RPMI8226 (cell line): ENCODE data around the gene SEPTIN3.
A peak's percentile ranks its signal among the peaks of the same experiment; 100 is the strongest.

Experiments used
- DNase-seq: peaks from one replicate; pipeline ENCODE4 v3.0.0-alpha.2; 2015

The SEPTIN3 gene, protein sequence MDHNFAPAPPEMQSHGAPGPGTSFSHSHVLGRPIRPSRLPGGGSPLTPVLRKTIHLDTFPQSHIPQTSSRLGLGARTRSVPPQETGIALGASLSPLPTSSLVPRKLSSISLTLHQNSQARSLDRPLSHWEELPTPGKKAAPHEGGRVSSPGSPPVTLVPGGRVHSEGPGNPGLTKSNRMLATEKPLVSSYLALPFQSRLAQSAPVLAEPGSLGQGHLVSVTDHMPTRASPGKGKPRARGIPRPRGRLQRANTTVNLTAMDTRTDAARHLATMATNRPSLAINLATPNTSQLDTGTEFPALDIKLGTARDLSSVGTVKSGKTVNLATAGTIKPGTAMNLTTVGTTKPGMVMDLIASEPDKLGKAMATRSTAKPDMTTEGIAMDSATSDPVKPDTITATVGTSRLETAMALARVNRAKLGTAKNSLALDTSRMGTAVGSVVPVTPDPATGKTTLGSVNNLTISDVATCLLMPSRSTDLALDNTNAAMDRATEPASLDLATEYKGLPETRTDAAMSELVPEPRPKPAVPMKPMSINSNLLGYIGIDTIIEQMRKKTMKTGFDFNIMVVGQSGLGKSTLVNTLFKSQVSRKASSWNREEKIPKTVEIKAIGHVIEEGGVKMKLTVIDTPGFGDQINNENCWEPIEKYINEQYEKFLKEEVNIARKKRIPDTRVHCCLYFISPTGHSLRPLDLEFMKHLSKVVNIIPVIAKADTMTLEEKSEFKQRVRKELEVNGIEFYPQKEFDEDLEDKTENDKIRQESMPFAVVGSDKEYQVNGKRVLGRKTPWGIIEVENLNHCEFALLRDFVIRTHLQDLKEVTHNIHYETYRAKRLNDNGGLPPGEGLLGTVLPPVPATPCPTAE

DNA sequence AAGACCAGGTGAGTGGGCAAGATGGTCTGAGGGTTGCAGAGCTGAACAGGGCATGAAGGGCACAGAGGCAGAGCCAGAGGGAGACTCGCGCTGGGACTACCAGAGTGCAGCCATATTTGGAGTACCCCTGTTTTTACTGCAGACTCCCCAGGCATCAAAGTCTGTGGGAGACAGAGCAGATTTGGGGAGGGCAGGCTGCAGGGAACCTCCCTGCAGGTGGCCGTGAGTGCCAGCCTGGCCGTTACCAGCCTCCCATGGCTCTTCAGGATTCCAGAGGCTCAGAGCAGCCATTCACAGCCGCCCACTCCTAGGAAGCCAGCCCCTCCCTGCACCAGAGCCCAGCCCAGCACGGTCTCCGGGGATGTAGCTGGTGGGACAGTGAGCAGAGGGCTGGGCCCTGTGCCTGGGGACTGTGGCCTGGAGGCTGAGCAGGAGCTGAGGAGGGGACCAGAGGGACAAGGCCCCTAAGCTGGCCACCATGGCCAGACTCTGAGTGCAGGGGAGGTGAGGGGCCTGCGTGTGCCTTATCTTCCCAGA is at the start of gene SEPTIN3:
Gene SEPTIN3, plus strand, starts transcription at position 334 of the 537 bp plus-strand sequence. CDS start 2,050 bp downstream, outside the sequence.
- DNase-seq: no peak

DNA sequence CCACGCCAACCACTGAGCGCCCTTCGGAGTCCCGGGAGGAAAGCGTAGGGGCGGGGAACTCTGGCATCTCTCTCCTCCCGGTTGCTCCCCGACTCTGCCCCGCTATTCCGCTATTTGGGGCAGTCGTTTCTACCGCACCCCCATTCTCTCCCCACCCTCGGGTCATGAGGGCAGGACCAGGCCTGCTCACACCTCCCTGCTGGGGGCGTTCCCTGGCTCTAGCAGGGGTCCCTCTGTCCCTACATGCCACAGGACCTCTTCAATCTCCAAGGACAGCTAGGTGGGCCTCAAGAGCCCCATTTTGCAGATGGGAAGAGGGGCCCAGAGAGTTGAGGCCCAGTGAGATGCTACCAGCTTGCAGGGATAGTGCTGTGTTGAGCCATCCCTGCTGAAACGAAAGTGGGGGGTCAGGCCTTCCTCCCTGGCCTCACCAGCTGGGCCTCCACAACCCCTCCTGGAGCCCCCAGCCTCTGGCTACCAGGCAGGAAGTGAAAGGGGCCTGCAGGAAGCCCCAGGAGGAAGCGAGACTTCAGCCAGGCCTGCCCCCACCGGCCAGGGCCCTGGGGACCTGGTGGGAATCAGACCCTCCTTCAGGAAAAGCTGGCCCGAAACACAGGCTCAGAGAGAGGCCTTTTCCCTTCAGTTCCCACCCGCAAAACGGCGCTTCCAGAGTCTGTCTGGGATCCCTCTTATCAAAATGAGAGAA is 48.8 kb upstream of the SEPTIN3 start:
- DNase-seq: no peak

DNA sequence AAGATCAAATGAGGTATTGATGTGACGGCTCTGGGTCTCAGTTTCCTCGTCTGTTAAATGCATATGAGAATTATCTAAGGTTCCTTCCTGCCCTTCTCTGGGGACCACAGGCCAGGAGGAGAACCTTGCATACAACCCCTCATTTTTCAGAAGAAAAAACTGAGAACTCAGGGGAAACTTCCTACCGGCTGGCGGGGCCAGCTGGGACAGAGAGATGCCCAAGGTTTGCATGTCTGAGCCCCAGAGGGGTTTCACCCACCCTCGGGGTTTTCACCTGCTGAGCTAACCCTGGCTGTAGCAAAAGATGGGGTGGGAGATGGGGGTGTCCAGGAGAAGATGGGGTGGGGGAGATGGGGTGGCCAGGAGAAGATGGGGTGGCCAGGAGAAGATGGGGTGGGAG is 46.9 kb upstream of the SEPTIN3 start:
- DNase-seq: no peak

DNA sequence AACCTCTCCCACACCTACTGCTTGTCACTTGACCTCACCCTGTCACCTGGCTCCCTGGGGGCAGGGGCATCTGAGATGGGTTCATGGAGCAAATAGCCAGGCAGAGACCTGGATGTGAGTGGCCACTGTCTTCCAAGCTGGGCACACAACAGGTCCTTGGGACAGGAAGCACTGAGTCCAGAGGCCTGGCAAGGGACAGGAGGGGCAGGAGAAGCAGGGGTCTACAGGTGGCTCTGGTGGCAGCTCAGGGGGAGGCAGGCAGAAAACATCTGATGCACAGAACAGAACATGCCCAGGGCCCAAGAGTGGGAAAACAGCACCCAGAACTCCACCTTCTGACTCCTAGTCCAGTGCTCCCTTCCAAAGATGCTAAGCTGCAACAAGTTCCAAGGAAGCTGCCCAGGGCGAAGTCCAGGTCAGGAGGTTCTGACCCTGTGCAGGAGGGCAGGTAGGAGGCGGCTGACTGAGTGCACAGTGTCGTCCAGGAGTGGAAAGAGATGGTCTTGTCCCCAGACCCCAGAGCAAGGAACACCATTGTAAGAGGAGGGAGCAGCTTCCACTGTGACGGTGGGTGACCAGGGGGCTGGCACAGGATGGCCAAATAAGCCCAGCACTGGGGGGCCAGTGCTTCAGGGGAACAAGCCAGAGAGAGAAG is 46.2 kb upstream of the SEPTIN3 start:
- no peak for DNase-seq

DNA sequence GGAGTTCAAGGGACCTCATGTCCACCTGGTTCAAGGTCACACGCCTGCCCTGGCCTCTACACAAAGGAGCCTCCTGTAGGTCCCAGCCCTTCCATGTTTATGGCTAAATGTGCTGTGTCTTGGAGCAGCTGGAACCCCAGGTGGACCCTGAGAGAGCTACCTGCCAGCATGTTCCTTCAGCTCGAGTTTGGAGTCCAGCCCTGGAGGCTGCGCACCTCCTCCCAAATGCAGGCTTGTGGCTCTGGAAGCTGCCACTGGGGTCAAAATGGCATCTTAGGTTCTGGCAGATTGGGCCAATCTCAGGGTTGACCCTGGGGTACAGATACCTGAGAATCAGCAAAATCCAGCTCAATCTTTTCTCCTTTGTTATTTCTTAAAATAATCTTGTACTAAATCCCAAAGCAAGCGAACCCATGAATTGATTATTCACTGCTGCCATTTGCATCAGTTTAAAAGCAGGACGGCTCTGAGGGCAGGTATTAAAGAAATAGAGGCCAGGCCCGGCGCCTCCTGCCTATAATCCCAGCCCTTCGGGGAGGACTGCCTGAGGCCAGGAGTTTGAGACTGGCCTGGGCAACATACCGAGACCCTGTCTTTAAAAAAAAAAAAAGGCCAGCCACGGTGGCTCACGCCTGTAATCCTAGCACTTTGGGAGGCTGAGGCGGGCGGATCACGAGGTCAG is 45.5 kb upstream of the SEPTIN3 start:
- no peak for DNase-seq

DNA sequence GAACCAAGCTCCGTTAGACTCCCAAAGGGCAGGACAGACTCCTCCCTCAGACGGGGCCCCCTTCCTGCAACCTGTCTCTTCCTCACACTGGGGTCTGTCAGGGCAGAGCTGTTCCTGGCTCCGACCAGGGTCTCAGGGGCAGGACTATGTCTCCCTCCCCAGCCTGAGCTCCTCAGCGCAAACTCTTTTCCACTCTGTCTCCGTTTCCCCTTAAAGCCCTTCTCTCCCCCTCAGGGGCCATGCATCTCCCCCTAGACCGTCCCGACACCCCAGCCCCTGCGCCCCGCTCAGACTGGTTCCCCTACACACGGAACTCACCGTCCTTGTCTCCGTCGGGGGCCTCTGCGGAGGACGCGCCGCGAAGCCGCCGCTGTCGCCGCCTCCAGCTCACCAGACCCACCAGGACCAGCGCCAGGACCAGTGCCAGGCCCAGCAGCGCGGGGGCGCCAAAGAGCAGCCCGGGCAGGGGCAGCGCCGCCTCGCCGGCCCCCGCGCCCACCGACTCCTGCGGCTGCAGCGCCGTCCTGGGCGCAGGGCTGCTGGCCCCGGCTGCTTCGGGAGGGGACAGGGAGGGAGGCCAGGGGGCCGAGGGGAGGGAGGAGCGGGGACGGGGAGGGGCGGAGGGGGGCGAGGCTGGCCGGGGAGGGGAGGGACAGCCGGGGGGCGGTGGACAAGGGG is 43.3 kb upstream of the SEPTIN3 start:
- peak; percentile 78 for DNase-seq

DNA sequence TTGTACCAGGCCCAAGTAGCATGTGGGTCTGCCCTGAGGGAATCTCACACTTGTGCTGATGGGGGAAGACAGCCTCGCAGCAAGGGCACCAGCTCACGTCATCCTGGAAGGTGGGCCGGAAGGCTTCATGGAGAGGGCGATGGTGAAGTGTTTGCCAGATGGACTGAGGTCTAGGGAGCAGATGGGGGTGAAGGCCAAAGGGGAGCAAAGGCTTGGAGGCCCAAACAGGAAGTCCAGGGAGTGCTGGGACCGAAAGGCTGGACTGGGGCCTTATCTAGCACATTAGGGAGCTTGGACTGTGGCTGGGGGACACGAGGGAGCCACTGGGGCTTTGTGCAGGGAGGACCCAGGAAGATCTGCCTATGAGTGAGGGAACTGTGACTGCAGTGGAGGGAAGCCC is 41.4 kb upstream of the SEPTIN3 start:
- no peak for DNase-seq

DNA sequence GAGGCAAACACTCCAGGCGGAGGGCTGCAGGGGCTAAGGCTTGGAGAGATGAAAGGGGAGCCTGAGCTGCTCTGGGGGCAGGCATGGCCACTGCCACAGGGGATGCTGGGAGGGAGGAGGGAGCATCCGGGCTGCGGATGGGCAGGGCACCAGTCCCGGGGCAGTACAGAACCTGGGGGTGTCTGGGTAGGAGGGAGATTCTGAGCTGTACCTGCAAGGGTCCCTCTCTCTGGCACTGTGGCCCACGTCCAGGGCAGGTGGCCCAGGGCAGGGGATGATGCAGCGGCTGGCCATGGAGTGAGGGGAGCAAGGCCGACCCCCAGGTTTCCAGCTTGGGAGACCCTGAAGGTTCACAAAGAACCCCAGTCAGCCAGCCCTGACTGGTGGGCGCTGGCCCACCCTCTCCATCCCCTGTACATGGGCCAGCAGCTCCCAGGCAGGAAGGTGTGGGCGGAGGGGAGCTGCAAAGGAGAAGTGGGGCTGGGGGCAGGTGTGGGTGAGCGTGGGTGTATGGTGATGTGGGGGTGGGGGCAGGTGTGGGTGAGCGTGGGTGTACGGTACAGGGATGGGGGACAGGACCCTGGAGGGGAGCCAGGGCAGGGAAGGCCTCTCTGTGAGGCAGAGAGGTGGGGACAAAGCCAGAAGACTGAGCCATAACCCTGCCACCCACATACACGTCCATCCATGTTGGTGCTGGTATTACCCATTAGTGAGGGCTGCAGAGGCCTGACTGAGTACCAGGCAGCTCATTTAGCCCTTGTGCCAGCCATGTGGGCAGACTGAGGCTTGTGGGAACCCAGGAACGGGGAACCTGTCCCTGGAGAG is 40.4 kb upstream of the SEPTIN3 start:
- no peak for DNase-seq

DNA sequence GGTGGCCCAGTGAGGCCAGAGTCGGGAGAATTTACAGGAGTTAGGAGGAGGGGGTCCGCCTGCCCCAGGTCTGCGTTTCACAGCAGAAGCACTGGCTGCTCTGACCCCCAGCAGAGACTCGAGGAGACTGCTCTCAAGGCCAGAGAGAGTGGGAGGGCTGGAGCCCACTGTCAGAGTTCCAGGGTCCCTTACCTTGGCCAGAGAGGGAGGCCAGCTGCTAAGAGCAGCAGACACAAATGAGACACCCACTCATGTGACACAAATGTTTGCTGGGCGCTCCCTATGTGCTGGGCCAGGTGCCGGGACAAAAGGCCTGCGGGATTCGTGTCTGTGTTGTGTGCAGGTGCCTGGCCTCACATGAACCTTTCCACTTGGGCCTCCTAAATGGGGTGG is 39.8 kb upstream of the SEPTIN3 start:
- no peak for DNase-seq

DNA sequence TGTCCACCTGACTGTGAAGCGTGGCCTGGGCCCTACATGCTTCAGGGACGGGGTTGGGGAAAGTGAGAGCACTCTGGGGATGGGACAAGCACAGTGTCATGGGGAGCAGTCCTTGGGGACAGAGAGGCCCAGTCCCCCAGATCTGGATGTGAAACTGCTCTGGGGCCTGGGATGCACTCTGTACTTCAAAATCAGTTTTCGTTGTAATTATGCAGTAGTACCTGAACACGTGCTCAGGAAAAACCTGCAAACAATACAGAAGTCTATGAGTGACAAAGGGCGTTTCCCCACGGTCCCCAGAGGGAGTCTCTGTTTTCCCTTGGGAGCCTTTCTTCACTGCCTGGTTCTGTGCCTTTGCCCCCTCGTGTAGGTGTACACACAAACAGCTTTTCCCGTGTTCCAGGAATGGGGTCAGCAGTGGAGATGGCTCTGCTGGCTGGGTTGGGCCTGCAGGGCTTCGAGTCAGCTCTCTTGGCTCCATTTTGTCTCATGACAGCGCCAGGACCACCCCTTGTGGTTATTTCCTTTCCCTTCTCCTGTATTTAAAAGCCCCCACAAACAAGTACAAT is 37.5 kb upstream of the SEPTIN3 start:
- no peak for DNase-seq

DNA sequence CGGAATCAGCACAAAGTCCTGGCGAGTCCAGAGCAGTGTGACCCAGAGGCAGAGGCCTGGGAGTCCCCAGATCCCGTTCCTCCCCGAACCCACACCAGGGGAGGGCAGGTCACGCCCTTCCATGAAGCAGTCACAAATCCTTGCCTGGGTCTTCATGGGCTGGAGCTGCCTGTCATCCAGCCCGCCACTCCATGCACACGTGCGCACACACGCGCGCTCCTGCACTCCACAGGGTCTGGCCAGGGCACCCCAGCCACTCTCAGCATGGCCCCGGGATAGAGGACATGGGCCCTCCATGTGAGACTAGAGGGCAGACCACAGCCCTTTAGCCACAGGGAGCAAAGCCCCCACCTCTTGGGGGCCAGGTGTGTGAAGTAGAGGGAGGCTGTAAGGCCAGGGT is 36.9 kb upstream of the SEPTIN3 start:
- DNase-seq: no peak

DNA sequence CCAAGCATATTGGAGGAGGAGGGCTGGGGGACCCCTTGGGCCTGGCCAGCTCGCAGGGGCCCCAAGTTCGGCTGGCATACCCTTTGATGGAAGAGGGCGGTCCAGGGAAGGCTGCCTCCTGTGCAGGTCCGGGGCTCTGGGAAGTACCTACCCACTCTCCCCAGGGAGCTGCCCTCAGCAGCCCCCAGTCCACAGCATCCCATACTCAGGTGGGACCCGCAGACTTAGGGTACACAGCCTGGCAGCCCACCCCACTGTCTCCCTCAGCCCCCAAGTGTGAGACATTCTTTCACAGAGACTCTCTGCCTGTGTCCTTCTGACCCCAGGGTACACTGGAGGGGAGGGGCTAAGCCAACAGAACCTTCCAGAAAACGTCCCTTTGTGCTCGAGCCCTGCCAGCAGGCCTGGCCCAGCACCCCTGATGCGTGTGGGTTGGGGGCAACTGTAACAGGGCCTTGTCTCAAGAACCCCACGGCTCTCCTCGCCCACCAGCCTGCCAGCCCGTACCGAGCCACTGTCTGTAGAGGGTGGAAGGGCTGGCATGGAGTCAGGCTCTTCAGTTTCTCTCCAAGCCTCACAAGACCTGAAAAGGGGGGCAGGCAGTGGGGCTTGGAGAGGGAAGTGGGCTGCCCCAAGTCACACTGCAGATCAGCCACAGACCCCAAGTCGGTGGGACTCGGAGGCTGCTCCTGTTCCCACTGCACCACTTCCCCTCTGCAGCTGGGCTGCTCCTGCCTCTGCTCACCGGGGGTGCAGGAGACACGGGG is 35.6 kb upstream of the SEPTIN3 start:
- DNase-seq: no peak

DNA sequence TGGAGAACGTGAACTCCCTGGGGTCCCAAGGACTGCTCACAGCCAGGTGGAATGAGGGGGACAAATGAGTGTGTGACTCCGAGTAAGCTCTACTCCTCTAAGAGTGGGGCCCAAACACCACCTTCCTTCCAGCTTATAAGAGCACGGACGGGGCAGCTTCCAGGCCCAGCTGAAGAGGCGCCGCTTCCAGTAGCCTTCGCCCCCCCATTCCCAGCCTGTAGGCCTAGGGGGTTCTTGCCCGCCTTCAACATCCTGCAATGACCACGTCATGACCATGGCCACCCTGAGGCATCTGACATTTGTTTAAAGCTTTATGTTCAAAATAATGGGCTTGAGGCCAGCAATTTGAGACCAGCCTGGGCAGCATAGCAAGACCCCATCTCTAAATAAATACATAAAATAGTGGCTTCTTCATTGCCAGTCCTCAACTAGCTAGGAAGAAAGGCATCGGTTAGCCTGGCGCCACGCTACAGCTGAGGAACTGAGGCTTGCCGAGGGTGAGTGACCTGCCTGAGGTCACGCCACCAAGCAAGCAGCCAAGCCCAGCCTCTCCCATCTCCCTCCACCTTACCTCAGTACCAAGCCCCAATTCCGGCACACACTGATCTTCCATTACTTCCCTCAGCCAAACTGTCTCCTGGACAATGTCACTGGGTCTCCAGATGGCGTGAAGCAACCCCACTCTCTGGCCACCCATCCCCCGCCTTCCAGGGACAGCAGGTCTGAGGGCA is 34.8 kb upstream of the SEPTIN3 start:
- no peak for DNase-seq

DNA sequence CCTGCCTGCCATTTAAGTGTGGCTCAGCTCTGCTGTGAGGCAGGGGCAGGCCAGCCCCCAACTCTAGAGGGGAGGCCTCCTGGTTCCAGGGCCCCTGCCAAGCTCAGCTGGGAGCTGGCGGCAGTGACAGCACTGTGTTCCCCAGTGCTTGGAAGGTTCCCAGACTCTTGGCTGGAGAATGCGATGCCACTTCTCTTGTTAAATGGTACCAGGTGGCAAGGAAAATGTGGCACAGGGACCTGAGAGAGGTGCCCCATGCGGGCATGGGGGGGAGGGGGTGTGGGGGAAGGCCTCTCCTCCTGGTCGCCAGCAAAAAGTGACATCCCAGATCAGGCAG is 34.3 kb upstream of the SEPTIN3 start:
- no peak for DNase-seq

DNA sequence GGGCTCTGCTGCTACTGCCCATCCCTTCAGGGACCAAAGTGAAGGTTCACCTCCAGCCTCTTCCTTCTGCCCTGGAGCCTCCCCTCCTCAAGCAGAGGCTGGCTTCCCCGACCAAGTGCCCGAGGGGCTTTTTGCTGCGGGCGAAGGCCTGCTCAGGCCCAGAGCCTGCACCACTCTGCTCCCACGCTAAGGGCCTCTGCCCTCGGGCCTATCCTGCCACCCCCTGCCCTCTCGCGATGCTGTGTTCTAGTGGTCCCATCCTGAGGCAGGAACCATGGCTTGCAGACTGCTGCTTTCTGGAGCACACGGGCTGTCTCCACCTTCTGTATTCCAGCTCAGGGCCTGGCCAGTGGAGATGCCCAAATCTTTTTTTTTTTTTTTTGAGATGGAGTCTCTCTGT is 33.7 kb upstream of the SEPTIN3 start:
- DNase-seq: no peak

DNA sequence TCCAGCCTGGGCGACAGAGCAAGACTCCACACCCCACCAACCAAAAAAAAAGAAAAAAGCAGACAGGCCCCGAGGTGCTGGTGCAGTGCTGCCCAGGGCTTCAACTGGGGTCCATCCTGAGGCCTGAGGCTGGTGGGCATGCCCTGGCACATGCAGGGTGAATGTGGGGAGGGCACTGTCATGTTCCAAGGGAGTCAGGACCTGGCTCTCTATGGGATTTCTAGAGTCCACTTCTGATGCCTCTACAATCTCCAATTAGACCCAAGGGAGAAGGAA is 32.4 kb upstream of the SEPTIN3 start:
- DNase-seq: no peak

DNA sequence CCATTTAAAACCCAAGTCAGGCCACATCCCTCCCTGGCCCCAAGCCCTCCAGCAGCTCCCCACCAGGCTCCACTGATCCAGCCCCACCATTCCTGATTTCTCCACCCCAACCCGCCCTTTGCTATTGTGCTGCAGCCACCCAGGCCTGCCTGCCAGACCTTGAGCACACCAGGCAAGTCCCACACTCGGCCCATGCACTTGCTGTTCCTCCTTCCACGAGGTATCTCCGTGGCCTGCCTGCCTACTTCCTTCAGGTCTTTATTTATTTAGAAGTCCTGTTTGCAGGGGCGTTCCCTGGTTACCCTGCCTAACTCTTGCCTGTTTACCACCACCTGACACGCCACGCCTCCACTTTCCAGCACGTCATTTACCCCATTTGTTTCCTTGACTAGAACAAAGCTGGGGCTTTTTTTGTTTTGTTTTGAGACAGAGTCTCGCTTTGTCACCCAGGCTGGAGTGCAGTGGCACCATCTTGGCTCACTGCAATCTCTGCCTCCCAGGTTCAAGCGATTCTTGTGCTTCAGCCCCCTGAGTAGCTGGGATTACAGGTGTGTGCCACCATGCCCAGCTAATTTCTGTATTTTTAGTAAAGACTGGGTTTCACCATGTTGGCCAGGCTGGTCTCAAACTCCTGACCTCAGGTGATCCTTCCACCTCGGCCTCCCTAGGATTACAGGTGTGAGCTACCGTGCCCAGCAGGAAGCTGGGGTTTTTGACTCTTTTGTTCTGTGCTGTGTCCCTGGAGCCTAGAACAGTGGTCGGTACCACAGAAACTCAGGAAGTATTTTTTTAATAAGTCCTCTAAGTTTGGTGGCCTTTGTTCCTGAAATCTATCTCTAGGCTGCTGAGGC is 29.0 kb upstream of the SEPTIN3 start:
- no peak for DNase-seq
